ENCODE measurements around the gene DCDC2C. TPM values are rescaled to one million over a fixed set of nuclear protein-coding genes. Genes with fewer than 3 reads are reported as not detected.

Gene DCDC2C
- polyA plus RNA-seq, 1 donor from 2014 or later, result not detected

DNA sequence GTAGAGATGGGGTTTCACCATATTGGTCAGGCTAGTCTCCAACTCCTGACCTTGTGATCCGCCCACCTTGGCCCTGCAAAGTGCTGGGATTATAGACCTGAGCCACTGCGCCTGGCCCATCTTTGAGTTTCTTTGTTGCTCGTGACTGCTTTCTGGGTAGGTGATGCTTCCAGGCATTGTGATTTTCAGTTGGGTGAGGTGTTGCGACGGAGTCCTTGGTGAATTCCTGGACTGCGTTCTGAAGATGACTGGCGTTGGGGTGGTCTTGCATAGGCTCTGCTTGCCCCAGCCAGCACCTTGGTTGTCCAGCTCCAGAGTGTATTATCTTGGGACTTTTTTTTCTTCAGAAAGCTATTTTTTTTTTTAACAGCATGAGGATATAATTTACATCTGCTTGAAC lies 103.4 kb downstream of the DCDC2C start:
- Histone ChIP-seq H3K27ac (ENCODE audit: low read length) (no peak overlapping the region), H3K36me3 (ENCODE audit: insufficient read depth, low read length) (no peaks in the 10 kb centered on the region), H3F3A (ENCODE audit: insufficient read depth, low read length, poor library complexity, severe bottlenecking) (no peaks in the 10 kb centered on the region), H3K9me2 (ENCODE audit: insufficient read depth, low read length) (no peaks in the 10 kb centered on the region), H3K4me3 (ENCODE audit: low read length) (no peak overlapping the region), H4K20me1 (ENCODE audit: insufficient read depth) (no peaks in the 10 kb centered on the region), H3K9ac (ENCODE audit: low read length) (no peak overlapping the region), H3K79me2 (replicated peaks; ENCODE audit: insufficient read depth, low read length) (no peaks in the 10 kb centered on the region), H3K4me2 (ENCODE audit: low read length) (no peak overlapping the region), H2AFZ (ENCODE audit: low read depth, low read length) (no peak overlapping the region), H3K9me3 (ENCODE audit: low read length) (no peaks in the 10 kb centered on the region), H3K27me3 (ENCODE audit: insufficient read depth, low read depth, low read length) (no peaks in the 10 kb centered on the region)
- no peak for TF ChIP-seq SMC3 (conservative IDR thresholded peaks at IDR 0.05; ENCODE audit: poor library complexity)
- TF ChIP-seq EP300 (conservative IDR thresholded peaks at IDR 0.05; ENCODE audit: poor library complexity, severe bottlenecking), result no peak
- TF ChIP-seq, protein P1, sequence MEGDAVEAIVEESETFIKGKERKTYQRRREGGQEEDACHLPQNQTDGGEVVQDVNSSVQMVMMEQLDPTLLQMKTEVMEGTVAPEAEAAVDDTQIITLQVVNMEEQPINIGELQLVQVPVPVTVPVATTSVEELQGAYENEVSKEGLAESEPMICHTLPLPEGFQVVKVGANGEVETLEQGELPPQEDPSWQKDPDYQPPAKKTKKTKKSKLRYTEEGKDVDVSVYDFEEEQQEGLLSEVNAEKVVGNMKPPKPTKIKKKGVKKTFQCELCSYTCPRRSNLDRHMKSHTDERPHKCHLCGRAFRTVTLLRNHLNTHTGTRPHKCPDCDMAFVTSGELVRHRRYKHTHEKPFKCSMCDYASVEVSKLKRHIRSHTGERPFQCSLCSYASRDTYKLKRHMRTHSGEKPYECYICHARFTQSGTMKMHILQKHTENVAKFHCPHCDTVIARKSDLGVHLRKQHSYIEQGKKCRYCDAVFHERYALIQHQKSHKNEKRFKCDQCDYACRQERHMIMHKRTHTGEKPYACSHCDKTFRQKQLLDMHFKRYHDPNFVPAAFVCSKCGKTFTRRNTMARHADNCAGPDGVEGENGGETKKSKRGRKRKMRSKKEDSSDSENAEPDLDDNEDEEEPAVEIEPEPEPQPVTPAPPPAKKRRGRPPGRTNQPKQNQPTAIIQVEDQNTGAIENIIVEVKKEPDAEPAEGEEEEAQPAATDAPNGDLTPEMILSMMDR (IDR thresholded peaks at IDR 0.05; ENCODE audit: poor library complexity, severe bottlenecking), result no peak
- TF ChIP-seq MXI1 (conservative IDR thresholded peaks at IDR 0.05; ENCODE audit: poor library complexity, severe bottlenecking), result no peak

DNA sequence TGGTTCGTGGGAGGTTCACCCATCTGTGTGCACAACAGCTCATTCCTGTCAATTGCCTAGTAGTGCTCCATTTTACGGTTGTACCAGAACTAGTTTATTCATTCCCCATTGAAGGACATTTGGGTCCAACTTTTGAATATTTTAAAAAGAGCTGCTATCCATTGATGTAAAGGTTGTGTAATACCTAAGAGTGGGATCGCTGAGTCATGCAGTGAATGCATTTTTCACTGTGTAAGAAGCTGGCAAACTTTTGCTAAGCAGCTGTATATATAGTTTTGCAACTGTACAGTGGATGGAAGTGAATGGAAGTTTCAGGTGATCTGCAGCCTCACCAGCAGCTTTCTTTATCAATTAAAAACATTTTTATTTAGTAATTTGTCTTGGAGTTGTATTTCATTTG lies 104.5 kb downstream of the DCDC2C start:
- Histone ChIP-seq H3K27ac (ENCODE audit: low read length) (no peak overlapping the region), H3K9me2 (ENCODE audit: insufficient read depth, low read length) (no peaks in the 10 kb centered on the region), H3K9ac (ENCODE audit: low read length) (no peak overlapping the region), H4K20me1 (ENCODE audit: insufficient read depth) (no peaks in the 10 kb centered on the region), H3K79me2 (replicated peaks; ENCODE audit: insufficient read depth, low read length) (no peaks in the 10 kb centered on the region), H3F3A (ENCODE audit: insufficient read depth, low read length, poor library complexity, severe bottlenecking) (no peaks in the 10 kb centered on the region), H3K36me3 (ENCODE audit: insufficient read depth, low read length) (no peaks in the 10 kb centered on the region), H3K9me3 (ENCODE audit: low read length) (no peaks in the 10 kb centered on the region), H3K4me3 (ENCODE audit: low read length) (no peak overlapping the region), H2AFZ (ENCODE audit: low read depth, low read length) (no peak overlapping the region), H3K4me2 (ENCODE audit: low read length) (no peak overlapping the region), H3K27me3 (ENCODE audit: insufficient read depth, low read depth, low read length) (no peaks in the 10 kb centered on the region)
- TF ChIP-seq EP300 (conservative IDR thresholded peaks at IDR 0.05; ENCODE audit: poor library complexity, severe bottlenecking), result no peak
- TF ChIP-seq TAF1 (IDR thresholded peaks at IDR 0.05; ENCODE audit: low read depth), result no peak
- TF ChIP-seq, protein P2, sequence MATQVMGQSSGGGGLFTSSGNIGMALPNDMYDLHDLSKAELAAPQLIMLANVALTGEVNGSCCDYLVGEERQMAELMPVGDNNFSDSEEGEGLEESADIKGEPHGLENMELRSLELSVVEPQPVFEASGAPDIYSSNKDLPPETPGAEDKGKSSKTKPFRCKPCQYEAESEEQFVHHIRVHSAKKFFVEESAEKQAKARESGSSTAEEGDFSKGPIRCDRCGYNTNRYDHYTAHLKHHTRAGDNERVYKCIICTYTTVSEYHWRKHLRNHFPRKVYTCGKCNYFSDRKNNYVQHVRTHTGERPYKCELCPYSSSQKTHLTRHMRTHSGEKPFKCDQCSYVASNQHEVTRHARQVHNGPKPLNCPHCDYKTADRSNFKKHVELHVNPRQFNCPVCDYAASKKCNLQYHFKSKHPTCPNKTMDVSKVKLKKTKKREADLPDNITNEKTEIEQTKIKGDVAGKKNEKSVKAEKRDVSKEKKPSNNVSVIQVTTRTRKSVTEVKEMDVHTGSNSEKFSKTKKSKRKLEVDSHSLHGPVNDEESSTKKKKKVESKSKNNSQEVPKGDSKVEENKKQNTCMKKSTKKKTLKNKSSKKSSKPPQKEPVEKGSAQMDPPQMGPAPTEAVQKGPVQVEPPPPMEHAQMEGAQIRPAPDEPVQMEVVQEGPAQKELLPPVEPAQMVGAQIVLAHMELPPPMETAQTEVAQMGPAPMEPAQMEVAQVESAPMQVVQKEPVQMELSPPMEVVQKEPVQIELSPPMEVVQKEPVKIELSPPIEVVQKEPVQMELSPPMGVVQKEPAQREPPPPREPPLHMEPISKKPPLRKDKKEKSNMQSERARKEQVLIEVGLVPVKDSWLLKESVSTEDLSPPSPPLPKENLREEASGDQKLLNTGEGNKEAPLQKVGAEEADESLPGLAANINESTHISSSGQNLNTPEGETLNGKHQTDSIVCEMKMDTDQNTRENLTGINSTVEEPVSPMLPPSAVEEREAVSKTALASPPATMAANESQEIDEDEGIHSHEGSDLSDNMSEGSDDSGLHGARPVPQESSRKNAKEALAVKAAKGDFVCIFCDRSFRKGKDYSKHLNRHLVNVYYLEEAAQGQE (IDR thresholded peaks at IDR 0.05; ENCODE audit: borderline replicate concordance), result no peak
- TF ChIP-seq SMC3 (conservative IDR thresholded peaks at IDR 0.05; ENCODE audit: poor library complexity), result no peak
- no peak for TF ChIP-seq MXI1 (conservative IDR thresholded peaks at IDR 0.05; ENCODE audit: poor library complexity, severe bottlenecking)
- TF ChIP-seq RAD21 (conservative IDR thresholded peaks at IDR 0.05), result no peak
- TF ChIP-seq, protein P1 (IDR thresholded peaks at IDR 0.05; ENCODE audit: poor library complexity, severe bottlenecking), result no peak
- TF ChIP-seq POLR2AphosphoS5 (IDR thresholded peaks at IDR 0.05), result no peak
- no peak for TF ChIP-seq EZH2 (IDR thresholded peaks at IDR 0.05; ENCODE audit: borderline replicate concordance, insufficient read depth, low read length, poor library complexity, severe bottlenecking)
